GM12875 (cell line): ENCODE data around the gene CIAO2A.
"Not testable (repeated sequence)": the region's sequence is repeated elsewhere in the genome, so short reads cannot be mapped to it uniquely, and the experiment has no call there.

Experiments used
- H3K4me3 ChIP-seq: one replicate; pipeline ENCODE4 v1.5.1; 2011; ENCODE audit warnings: low read depth, low read length, control low read depth
- CTCF ChIP-seq: IDR thresholded peaks from 2 replicates; pipeline ENCODE4 v1.5.1; 2011; ENCODE audit warnings: low read depth, mild to moderate bottlenecking, control low read depth, inconsistent platforms, low read length, moderate library complexity, borderline replicate concordance; ENCODE audit not compliant: insufficient read depth

The CIAO2A gene

GRCh38 chr15:64111679-64112050 is 18.0 kb upstream of the CIAO2A start:
- no peak overlapping the region for H3K4me3 ChIP-seq
- TF ChIP-seq CTCF, result no peak

DNA sequence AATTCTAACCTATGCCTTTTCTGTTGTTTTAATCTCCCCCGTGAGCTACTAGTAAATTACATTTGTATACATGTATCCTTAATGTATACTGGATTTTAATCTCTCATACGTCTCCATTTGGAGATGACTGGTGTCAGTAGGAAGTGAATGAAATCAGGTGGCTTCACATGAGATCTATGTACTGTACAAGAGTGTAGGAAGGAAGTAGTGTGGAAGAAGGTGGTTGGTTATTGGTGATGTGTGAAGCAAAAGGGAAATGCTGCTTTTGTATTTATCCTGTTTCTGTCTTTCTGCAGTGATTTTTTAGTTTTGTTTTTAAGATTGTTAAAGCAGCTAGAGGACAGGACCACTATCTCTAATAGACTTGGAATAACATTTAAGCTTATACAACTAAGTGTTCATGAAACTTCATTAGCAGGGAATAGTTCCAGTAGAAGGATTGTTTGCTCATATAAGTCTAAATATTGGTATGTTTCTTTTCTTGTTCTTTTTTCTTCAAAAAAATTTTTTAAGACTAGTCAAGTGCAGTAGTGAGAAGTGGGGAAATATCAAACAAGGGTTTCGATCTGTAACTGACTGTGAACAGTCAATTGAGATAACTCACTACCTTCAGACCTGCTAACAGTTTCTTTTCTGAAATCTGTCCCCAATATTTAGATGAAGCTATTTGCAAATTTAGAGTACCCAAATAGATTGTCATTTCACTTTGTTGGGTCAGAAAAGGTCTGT is 17.5 kb upstream of the CIAO2A start:
- no peak for TF ChIP-seq CTCF
- H3K4me3 ChIP-seq, result no peak overlapping the region

GRCh38 chr15:64110108-64110701 is 16.6 kb upstream of the CIAO2A start:
- H3K4me3 ChIP-seq, result not testable (repeated sequence)

GRCh38 chr15:64107337-64107736 is 13.7 kb upstream of the CIAO2A start:
- no peak for TF ChIP-seq CTCF
- H3K4me3 ChIP-seq, result no peak overlapping the region

DNA sequence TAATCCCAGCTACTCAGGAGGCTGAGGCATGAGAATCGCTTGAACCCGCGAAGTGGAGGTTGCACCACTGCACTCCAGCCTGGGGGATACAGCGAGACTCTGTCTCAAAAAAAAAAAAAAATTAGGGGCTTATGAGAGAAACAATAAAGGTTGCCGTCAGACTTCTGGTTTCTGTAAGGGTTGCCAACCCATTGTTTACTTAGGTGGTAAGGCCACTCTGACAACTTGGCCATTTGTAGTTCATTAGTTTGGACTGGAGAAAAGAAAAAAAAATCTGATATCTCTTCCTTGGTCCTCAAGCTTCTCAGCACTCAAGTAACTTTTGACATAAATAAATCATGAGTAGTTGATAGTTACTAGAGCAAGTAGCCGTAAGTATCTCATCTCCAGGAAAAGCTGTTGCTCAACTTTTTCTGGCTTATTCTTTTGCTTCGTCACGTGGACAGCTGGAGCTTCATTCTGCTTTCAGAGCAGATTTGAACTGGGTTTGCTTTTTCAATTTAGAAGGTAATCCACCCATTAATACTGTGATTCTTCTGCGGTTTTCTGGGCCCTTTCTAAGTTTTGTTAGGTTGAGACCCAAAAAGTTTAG is 11.6 kb upstream of the CIAO2A start:
- no peak for TF ChIP-seq CTCF
- H3K4me3 ChIP-seq, result no peak overlapping the region

GRCh38 chr15:64102497-64102896 is 8.9 kb upstream of the CIAO2A start:
- no peak for TF ChIP-seq CTCF
- no peak overlapping the region for H3K4me3 ChIP-seq

GRCh38 chr15:64100958-64101357 is 7.3 kb upstream of the CIAO2A start:
- no peak for TF ChIP-seq CTCF

GRCh38 chr15:64099379-64099778 is 5.7 kb upstream of the CIAO2A start:
- no peak for TF ChIP-seq CTCF
- no peak overlapping the region for H3K4me3 ChIP-seq

More at GRCh38 chr15:64100958-64101357, 7.3 kb upstream of the CIAO2A start:
- H3K4me3 ChIP-seq, result no peak overlapping the region
